ENCODE results near the gene AP1G1. TPM values are rescaled to one million over a fixed set of nuclear protein-coding genes. Genes with fewer than 3 reads are reported as not detected.
"Not testable (repeated sequence)": the region's sequence is repeated elsewhere in the genome, so short reads cannot be mapped to it uniquely, and the experiment has no call there.

Gene AP1G1
- total and polyA plus RNA-seq, 5 experiments from 2014 or later = 6.2 to 110 (median 9.5) TPM

DNA sequence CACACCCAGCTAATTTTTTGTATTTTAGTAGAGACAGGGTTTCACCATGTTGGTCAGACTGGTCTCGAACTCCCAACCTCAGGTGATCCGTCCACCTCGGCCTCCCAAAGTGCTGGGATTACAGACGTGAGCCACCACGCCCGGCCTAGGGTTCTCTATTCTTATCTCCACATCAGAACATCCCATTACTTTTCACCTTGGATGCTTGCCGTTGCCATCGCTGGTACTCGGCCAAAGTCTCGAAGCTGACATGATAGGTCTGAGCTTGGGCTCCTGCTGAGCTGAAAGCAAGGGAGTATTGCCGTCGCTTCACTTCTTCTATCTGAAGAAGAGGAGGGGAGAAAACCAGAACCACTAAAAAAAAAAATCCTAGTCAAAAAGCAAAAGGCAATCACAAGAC, 124.4 kb downstream of the AP1G1 start:
- DNase-seq, H3K27me3 Mint-ChIP-seq, H3K27ac Mint-ChIP-seq, POLR2A ChIA-PET, ATAC-seq, H3K4me3 Mint-ChIP-seq, H3K9me3 Mint-ChIP-seq, H3K4me1 Mint-ChIP-seq: not testable (repeated sequence)
- H3K36me3 Mint-ChIP-seq = peaks cover 11 to 78% (median 49%) of the 10 kb centered on the region in 3 donors

- H3K36me3 Mint-ChIP-seq = peaks cover 11 to 76% (median 53%) of the 10 kb centered on the region in 3 donors
- H3K27ac Mint-ChIP-seq = no peak overlapping the region
- ATAC-seq (no peak), DNase-seq (no peak)
- H3K4me1 Mint-ChIP-seq = no peaks in the 10 kb centered on the region
- POLR2A ChIA-PET = no interaction called here
- no peak overlapping the region for H3K4me3 Mint-ChIP-seq
- peaks cover 0 to 2% (median 0%) of the 10 kb centered on the region in 9 donors for H3K9me3 Mint-ChIP-seq
- H3K27me3 Mint-ChIP-seq = no peaks in the 10 kb centered on the region
Observed at GRCh38 chr16:71681360-71681759, 127.3 kb downstream of the AP1G1 start.

Other genes starting within 250 kb of the AP1G1 start
- not detected for gene TAT, start 231.7 kb downstream of the AP1G1 start, total RNA-seq
- not detected for gene TAT, start 231.7 kb downstream of the AP1G1 start, polyA plus RNA-seq
- gene MARVELD3, start 182.7 kb downstream of the AP1G1 start, total RNA-seq = not detected
- under 1 TPM in 1 of 3 donors, not detected in 2; 0.06 TPM for gene MARVELD3, start 182.7 kb downstream of the AP1G1 start, polyA plus RNA-seq
- gene PHLPP2, start 84.1 kb downstream of the AP1G1 start, total RNA-seq = 10 to 100 TPM in 1 of 2 experiments, 1 to 10 TPM in 1; 9.6 to 12.4 TPM
- gene PHLPP2, start 84.1 kb downstream of the AP1G1 start, polyA plus RNA-seq = 1 to 10 TPM in 1 of 3 donors, under 1 TPM in 2; 0.76 to 1.3 (median 0.95) TPM
- gene ATXN1L, start 37.1 kb upstream of the AP1G1 start, total RNA-seq = 10 to 100 TPM; 34.2 to 35.6 TPM
- gene ATXN1L, start 37.1 kb upstream of the AP1G1 start, polyA plus RNA-seq = 1 to 10 TPM; 4.8 to 8.5 (median 7.5) TPM
- gene ZNF821, start 75.3 kb upstream of the AP1G1 start, total RNA-seq = 1 to 10 TPM; 4.3 to 5.1 TPM
- 1 to 10 TPM; 4.3 to 5.4 (median 4.9) TPM for gene ZNF821, start 75.3 kb upstream of the AP1G1 start, polyA plus RNA-seq
- 100 to 1,000 TPM; 270 to 298 TPM for gene IST1, start 86.7 kb upstream of the AP1G1 start, total RNA-seq
- 100 to 1,000 TPM; 115 to 161 (median 115) TPM for gene IST1, start 86.7 kb upstream of the AP1G1 start, polyA plus RNA-seq
- gene PKD1L3, start 191.6 kb upstream of the AP1G1 start, total RNA-seq = not detected
- gene PKD1L3, start 191.6 kb upstream of the AP1G1 start, polyA plus RNA-seq = not detected
- gene DHODH, start 199.9 kb upstream of the AP1G1 start, total RNA-seq = 10 to 100 TPM; 14.6 to 14.8 TPM
- 10 to 100 TPM in 2 of 3 donors, 1 to 10 TPM in 1; 9.9 to 14.8 (median 12.5) TPM for gene DHODH, start 199.9 kb upstream of the AP1G1 start, polyA plus RNA-seq
- gene HP, start 245.7 kb upstream of the AP1G1 start, total RNA-seq = under 1 TPM in 1 of 2 experiments, not detected in 1; 0.22 TPM
- gene HP, start 245.7 kb upstream of the AP1G1 start, polyA plus RNA-seq = under 1 TPM in 1 of 3 donors, not detected in 2; 0.26 TPM

Data from naive thymus-derived CD8-positive, alpha-beta T cell (primary cell).